HS-5 (cell line): ENCODE measurements around the gene MEFV.

Experiments
- DNase-seq: peaks from one replicate; pipeline ENCODE4 v3.0.0-alpha.2; 2012; ENCODE audit warnings: low read depth

MEFV gene

DNA sequence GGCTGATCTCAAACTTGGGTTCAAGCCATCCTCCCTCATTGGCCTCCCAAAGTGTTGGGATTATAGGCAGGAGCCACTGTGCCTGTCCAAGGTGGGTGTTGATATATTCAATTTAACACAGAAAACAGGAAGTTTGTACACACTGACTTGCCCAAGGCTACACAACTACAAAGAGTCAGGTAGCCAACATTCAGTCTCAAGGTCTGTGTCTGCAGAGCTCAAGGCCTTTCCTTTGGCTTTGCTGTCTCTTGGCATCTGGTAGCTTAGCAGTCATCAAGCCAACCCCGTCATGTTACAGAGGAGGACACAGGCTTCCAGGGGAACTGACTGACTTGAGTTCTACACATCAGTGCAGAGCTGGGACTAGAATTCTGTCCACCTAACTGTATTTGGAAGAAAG is 11.9 kb upstream of the MEFV start:
- no peak for DNase-seq

DNA sequence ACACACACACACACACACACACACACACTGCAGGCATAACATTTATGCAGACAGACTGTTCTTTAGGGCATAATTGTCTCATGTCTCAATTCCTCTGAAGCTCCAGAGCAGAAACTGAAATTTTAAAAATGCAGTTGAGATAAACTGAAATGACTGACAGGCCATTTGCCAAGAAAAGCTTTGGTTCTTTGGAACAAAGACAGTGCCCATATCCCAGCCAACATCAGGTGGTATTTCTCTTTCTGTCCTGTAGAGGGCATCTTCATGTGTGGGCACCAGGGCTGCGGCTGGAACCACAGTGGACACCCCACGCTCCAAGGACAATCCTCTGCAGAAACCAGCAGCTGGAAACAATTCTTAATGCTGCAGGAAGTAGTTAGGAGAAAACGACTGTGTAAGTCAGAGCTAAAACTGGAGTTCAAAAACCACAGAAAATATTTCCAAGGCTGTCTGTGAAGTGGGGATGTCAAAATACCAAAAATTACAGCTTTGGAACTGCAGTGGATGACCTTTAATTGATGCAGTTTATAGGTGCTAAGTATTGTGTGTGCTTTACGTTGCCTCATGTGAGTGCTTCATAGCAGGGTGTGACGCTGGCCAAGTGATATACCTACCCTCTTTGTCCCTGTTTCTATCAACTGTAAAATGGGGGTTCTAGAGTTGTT is 10.6 kb upstream of the MEFV start:
- no peak for DNase-seq

DNA sequence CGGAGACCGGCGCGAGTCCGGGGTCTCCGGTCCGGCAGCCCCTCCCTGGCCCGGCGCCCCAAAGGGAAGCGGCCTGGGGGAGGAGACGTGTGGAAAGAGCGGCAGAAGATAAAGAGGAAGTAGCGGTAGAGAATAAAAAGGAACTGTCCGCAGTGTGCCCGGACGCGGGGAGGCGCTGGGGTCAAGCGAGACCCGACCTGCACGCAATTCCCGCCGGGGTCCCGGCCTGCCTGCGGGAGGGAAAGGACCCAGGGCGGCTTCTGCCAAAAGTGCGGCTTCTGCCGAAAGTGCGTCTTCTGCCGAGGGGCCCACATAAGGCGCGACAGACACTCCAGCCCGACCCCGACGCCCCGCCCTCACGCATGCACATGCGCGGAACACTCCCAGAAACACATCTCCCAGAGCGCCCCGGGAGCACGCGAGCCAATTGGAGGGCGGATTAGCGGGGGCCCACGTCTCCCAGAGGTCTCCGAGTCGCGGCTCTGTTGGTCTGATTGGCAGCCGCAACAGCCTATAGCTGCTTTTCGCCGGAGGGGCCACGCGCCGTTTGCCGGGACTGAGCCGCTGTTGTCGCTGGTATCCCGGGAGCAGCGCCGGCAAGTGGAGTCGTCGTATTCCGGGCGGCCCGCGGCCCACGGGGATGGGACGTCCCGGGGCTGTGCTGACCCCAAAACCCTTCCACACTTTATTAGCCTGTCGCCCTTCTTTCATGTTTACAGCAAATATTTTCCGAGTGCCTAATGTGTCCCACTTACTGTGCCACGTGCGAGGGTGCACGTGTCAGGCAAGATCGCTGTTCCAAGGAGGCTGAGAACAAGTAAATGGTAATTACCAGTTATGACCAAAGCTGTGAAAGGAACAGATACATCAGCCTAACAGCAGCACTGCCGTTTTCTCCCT is 8.0 kb upstream of the MEFV start:
- DNase-seq = peak; percentile 81

DNA sequence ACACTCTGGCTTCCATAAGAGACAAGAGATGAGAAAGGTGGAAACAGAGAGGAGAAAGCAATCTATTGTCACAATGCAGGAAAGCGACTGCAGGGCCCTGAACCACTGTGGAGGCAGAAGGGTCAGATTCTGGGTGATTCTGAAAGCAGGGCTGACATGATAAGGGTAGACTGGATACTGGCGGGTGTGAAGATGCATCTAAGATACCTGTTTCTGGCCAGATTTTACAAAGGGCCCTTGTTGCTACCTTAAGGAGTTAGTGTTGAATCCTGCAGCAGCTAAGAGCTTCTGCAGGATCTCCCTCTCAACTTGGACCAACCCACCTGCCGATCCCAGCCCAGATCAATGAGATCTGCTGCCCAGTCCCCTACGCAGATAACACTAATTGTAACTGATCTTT is 6.1 kb upstream of the MEFV start:
- DNase-seq = no peak

DNA sequence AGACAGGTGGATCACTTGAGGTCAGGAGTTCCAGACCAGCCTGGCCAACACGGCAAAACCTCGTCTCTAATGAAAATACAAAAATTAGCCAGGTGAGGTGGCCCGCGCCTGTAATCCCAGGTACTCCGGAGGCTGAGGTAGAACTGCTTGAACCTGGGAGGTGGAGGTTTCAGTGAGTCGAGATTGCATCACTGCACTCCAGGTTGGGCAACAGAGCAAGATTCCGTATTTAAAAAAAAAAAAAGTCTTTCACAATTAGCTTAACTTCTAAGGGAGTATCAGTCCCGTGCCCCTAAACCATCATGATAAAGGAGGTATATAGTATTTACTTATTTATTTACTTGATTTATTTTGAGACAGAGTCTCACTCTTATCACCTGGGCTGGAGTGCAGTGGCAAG is 3.4 kb upstream of the MEFV start:
- DNase-seq = no peak

DNA sequence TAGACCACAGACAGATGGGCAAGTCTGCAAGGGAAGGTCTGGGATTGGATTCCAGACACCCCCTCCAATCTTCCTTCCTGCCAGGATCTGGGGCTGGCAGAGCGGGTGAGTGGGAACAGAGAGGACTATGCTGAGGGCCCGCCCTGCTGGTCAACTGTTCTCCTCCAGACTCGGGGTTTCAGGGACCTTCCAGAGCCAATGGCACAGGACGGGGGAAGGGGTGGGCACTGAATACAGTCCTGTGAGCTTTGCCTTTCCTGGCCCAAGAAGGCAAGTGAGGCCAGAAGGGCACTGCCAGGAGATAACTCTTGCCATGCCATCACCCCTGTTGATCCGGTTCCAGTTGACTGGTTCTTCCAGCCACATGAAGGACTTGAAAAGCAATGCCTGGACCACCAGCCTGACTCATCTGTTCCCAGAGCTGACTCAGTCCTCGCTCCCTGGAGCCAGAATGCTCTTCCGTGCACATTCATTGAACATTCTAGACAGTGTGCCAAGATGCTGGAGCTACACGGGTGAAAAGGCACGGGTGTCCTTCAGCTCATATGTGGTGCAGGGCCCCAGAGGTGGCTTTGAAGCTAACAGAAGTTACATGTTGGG is 533 bp upstream of the MEFV start:
- no peak for DNase-seq

DNA sequence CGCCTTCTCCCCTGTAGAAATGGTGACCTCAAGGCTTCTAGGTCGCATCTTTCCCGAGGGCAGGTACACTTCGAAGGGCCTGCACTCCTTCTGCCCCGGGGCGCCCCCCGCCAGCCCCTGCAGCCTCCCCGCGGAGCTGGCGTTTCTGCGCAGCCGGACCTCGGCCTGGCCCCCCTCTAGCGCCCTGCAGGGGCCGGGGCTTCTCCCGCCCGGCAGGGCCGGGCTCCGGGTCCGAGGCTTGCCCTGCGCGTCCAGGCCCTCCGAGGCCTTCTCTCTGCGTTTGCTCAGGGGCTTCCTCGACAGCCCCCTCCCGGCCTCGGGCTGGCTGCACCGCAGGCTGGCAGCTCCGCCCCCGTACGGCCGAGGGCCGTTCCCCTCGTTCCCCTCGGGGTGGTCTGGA is 2.1 kb downstream of the MEFV start:
- DNase-seq = no peak

DNA sequence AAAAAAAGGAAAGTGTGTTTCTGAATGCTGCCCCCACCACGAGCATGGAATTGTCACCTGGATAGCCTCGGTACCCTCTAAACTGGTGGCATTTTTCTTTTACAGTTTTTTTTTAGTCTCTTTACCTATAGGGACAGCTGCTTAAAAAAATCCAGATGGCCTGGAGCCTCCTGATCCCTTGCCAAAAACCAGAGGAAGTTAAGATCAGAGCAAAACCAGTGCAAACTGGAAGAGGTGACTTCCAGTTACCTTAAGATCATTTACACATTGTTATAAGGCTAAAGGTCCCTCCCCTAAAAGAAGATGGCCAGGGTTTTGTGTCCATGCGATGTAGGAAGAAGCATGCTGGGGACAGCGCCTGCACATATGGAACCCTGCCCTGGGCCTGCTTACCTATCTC is 3.5 kb downstream of the MEFV start:
- no peak for DNase-seq

DNA sequence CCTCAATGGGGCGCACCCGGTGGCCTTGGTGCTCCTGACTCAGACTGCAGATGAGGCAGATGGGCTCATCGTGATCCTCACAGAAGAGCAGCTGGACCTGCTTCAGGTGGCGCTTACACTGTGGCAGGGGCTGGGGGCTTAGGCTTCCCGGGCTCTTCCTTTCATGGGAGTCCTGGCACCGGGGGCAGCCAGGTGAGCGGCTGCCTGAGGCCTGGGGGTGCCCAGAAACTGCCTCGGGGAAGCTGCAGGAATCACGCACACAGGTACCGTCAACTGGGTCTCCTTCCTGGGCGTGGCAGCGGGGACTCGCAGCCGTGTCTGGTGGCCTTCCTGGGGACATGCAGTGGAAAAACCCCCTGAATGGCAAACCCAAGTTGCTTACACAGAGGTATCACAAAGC is 7.0 kb downstream of the MEFV start:
- DNase-seq = no peak

DNA sequence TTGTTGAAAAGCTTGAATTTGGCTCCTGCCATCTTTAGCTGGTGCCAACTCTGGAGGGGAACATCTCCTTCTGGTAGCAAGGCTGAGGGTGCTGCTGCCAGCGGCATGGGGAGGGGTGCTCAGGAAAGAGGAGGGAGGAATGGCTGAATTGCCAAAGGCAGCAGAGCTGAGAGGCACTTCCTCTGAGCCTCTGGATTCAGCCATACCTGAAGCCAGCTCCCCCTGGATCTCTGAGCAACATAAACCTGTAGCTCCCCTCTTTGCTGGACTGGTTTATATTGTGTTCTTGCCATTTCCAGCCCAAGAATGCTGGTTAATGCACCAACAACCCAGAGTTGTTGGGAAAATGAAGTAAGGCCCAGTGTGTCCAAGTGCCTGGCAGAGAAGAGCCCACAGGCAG is 7.4 kb downstream of the MEFV start:
- DNase-seq = no peak

DNA sequence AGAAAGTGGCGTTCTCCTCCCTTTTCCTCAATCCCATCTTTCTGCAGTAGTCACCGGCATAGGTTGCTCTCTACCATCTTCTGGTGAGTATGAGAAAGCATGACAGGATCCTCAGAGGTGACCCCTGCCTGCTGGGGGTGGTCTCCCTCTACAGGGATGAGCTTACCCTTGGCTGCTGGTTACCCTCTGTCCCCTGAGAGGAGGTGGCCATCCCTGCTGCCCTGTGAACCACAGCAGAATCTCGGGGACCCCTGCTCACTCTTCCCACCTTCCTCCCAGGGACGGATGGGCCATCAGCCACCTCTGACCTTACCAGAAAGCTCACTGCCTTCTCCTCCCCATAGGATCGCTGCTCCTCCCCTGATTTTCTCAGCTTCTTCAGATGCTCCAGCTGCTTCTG is 7.8 kb downstream of the MEFV start:
- DNase-seq = no peak

DNA sequence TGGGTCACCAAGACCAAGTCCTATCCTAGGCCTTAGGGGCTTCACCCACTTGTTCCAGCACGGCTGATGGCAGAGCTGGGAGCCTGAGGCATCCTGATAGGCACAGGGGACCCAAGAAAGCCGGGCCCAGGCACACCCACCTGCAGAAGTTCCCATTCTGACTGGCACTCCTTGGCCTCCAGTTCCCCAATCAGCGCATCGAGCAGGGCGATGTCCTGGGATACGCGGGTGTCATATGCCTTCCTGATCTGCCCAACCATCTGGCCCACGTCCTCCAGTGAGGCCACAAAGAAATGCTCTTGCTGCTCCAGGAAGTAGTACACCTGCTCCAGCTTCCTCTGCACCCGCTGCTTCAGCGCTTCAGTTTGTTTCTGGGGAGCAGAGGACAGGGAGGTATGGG is 9.6 kb downstream of the MEFV start:
- DNase-seq = no peak

DNA sequence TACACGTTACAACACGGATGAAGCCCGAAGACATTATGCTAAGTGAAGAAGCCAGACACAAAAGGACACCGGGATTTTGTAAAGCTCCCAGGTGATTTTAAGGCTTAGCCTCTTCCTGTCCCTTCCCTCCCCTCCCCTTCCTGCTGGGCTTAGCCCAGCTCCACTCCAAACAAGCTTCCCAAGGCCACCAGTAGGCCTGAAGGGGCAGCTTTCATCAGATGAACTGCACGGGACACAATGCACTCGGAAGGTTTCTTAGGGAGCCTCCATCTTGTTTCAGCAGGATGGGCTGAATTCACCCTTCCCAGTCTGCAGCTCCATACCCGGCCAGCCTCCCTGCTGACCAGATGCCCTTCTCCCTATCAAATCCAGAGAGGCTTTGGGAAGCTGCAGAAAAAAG is 10.4 kb downstream of the MEFV start:
- no peak for DNase-seq

DNA sequence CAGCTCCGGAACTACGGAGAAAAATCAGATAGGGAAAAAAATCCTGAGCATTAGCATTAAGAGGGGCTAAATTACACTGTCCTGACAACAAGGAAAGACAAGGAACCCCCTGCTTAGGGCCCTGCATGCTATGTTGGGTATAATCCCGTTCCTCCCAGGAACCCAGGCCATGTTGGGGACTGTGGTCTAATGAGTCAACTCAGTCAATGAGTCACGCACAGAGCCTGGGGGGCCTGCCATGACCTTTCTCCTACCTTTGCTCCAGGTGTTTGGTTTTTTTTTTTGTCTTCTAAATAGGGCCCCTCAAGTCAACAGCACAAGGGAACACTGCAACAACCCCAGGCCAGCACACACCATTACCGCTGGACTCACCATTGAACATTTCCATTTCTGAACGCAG is 12.6 kb downstream of the MEFV start:
- DNase-seq = no peak

DNA sequence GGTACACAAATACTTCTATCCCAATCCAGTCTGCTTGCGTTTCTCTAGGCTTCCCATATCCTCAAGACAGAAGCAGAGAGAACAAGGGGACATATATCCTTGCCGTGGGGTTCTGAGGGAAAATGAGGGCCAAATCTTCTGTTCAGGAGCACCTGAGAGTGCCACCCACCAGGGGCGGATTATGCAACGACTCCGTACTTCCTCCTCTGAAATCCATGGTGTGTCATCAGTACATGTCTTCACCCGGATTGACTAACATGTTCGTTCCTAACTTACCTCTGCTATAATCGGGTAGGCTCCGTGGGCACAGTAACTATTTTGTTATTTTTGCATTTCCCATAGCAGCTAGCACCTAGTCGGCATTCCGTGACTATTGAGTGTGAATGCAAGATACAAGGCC is 13.7 kb downstream of the MEFV start:
- no peak for DNase-seq

DNA sequence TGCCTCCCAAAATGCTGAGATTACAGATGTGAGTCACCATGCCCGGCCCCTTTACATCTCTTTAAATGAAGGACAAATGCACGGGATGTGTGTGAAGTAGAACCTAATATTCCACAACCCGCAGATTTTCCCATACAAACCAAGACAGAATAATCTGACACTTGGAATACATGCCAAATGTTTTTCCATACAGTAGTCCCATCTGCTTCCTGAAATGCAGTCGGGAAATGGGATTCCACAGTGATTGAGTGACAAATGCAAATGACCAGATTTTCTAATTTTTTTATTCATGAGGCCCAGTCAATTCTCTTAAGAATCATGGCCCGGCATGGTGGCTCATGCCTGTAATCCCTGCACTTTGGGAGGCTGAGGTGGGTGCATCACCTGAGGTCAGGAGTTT is 14.7 kb downstream of the MEFV start:
- no peak for DNase-seq

DNA sequence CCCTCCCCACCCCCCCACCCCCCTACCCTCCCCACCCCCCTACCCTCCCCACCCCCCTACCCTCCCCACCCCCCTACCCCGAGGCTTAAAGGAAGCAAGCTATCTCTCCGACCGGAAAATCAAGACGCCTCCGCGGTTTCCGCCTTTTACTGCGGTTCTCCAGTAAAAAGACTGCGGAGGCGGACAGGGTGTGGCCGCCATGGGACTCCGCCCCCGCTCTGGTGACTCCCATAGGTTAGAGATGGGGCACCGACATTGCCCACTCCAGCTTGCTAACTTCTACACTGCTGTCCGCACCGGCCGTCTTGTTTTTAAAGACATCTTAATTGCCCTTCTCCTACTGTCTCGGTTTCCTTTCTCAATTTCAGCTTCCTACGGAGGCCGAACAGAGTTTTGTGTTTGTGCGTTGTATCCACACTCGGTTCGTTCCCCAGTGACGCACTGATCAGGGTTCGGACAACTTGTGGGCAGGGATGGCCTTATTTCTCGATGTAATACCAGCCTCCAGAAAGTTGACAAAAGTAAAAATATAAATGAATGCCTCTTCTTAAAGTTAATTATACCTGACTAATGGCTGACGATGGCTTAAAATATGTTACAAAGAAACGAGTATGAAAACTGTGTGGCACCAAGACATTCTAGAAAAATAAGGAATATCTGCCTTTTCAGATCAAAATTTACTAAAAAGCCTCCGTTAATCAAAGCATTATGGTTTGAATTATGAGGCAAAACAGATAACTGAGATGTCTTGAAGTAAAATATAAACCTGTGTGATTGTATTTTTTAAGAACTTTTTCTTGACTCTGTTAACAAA is 20.4 kb downstream of the MEFV start:
- DNase-seq = no peak

DNA sequence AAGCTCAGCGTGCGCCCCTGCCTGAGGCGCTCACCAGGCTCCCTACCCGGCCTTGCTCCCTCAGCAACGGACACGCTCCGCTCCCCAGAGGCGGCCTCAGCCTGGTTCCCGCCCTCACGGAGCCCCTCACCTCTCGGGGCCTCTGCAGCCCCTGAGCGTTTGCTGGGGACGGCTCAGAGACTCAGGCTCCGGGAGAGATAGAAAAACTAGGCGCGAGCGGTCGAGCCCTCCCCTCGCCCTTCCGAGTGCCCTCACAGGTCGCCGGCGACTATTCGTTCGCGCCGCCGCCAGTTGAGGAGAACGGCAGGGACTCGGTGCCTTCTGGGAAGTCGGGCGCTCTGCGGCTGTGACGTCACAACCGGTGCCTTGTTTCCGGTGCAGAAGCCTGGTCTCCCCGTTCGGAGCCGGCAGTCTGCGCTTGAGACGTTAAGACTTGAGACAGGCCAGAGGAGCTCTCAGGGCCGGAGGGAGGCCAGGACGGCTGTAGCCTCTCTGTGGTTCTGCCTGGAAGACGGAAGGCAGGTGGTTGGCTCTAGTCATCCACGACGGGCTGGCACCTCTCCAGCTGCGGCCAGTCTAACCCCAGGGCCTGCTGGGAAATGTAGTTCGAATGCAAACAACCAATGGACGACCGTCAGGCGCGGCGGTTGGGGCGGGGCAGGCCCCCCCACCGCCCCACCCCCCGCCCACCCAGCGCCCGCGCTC is 21.4 kb downstream of the MEFV start, which contains the start of gene ZNF200:
Gene ZNF200, minus strand, starts transcription at position 302 of the 705 bp plus-strand sequence. CDS start 1,403 bp downstream, outside the sequence.
- peak; percentile 90 for DNase-seq

DNA sequence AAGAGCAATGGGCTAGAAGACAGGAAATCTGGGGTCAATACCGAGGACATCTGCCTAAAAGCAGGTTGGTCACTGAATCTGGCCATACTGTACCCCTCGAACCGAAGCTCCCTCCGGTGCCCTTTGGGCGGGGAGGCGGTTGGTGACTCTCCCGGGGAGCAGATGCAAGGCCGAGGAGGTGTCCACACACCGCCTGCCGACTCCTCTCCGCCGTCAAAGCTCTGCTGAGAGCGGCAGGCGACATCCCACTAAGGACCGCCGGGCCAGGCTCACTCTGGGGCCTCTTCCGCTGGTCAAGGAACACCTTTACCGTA is 21.9 kb downstream of the MEFV start:
- no peak for DNase-seq

DNA sequence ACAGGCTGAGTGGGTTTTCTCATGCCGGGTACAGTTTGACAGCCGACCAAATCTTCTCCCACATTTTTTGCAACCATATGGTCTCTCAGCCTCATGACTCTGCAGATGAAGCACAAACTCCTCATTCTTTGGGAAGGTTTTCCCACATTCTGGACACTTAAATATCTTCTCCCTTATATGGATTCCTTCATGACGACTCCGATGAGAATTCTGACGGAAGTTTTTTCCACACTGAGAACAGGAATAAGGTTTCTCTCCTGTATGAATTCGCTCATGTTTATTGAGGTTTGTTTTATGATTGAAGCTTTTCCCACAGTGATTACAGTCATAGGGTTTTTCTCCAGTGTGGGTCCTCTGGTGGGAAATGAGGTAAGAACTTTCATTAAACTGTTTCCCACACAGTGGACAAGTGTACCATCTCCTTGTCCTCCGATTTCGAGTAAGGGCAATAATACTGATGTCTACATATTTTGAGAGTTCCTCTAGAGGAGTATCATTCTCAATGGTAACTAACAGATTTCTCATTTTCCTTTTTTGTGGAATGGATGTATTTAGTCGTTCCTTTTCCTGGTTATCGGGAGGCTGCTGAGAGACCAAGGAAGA is 32.4 kb downstream of the MEFV start:
- no peak for DNase-seq

DNA sequence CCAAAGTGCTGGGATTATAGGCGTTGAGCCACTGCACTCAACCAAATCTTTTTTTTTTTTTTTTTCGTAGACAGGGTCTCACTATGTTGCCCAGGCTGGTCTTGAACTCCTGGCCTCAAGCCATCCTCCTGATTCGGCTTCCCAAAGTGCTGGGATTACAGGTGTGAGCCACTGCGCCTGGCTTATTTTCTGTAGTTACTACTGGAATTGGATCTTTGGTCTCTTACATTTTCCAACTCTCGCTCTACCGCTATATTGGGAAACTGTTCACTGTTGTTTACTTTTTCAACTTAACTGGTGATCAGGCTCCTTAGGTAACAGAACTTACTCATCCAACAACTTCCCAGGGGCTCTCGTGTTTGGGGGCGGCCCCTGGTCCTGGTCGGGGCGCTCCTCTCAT is 35.6 kb downstream of the MEFV start:
- DNase-seq = no peak

DNA sequence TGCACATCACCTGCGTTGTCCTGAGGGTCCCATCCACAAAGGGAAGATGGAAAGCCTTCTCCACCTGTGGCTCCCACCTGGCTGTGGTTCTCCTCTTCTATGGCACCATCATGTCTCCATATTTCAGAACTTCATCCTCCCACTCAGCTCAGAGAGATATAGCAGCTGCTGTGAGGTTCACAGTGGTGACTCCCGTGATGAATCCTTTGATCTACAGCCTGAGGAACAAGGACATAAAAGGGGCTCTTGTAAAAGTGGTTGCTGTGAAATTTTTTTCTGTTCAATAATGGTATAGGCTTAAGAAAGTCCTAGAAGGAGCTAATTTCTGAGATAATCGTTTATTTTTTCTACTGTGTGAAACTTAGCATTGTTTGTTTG is 40.2 kb downstream of the MEFV start:
- DNase-seq = no peak
